NCI-H345 treated with DMSO at 0.1 percent for 48 hours (cell line): ENCODE measurements around the gene PLEKHM1.
"Not testable (repeated sequence)": the region's sequence is repeated elsewhere in the genome, so short reads cannot be mapped to it uniquely, and the experiment has no call there.

ENCODE experiments used
- DNase-seq: peaks from one replicate; lab custom pipeline; 2025; ENCODE audit not compliant: unreplicated experiment; lab: John Stamatoyannopoulos, UW

The PLEKHM1 gene

DNA sequence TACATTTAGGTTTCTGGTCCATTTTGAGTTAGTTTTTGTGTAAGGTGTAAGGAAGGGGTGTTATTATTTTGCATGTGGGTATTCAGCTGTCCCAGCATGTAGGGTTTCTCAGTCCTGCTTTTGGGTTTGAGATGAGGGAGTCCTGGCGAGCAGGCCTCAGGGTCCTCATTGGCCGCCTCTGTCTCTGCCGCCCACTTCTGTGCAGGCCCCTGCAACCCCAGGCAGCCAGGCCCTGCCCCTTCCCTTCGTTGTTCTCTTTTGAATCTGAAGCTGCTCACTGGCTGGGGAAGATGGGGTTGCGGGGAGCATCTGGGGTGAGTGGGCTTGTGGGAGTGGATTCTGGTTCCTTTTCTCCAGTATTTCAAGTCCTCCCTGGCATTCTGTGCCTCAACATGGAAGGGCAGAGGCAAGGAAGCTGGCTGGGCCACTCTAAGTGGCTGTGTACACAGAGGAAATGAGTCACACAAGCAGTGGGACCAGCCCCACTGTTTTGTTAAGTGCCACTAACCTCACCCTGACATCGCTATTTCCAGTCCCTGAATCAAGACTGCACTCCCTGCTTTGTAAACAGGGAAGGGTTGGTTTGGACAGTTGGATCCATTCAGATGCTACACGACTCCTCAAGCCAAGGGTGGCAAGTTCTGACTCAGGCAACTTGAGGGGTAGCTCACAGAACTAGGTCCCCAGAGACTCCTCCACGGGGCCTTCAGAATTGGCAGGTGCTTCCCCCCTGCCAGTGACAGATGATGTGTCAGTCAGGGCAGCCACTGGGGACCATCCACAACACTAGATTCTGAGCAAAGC, 28.8 kb downstream of the PLEKHM1 start:
- DNase-seq = peak; percentile 2

DNA sequence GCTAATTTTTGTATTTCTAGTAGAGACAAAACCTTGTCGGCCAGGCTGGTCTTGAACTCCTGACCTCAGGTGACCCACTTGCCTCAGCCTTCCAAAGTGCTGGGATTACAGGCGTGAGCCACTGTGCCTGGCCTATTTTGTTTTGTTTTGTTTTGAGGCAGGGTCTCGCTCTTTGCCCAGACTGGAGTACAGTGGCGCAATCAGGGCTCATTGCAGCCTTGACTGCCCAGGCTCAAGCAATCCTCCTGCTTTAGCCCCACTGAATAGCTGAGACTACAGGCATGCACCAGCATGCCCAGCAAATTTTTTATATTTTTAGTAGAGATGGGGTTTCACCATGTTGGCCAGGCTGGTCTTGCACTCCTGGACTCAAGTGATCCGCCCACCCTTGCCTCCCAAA, 30.1 kb downstream of the PLEKHM1 start:
- DNase-seq = not testable (repeated sequence)

DNA sequence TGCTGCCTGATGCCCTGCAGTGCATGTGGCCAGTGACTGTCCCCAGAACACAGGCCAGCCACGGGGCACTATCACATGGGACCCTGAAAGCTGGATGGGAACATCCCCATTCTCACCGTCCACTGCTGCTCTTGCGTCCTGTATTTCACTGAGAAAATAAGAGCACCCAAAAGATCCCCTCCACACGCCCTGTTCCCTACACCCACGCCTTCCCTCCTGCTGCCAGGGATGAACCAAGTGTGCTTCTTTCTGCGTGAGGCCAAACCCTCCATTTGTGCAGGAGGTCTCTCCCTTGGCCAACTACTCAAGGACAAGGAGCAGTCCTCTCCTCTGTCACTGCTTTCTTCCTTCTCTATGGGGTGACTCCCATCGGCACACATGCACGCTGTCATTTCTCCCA, 36.2 kb downstream of the PLEKHM1 start:
- not testable (repeated sequence) for DNase-seq

- not testable (repeated sequence) for DNase-seq
Measured at GRCh38 chr17:45453731-45454130, 36.8 kb downstream of the PLEKHM1 start.

GRCh38 chr17:45453225-45453534, 37.3 kb downstream of the PLEKHM1 start:
- not testable (repeated sequence) for DNase-seq

GRCh38 chr17:45452329-45453224, 37.9 kb downstream of the PLEKHM1 start:
- not testable (repeated sequence) for DNase-seq

GRCh38 chr17:45451660-45452059, 38.9 kb downstream of the PLEKHM1 start:
- not testable (repeated sequence) for DNase-seq

GRCh38 chr17:45451131-45451530, 39.4 kb downstream of the PLEKHM1 start:
- DNase-seq = no peak

DNA sequence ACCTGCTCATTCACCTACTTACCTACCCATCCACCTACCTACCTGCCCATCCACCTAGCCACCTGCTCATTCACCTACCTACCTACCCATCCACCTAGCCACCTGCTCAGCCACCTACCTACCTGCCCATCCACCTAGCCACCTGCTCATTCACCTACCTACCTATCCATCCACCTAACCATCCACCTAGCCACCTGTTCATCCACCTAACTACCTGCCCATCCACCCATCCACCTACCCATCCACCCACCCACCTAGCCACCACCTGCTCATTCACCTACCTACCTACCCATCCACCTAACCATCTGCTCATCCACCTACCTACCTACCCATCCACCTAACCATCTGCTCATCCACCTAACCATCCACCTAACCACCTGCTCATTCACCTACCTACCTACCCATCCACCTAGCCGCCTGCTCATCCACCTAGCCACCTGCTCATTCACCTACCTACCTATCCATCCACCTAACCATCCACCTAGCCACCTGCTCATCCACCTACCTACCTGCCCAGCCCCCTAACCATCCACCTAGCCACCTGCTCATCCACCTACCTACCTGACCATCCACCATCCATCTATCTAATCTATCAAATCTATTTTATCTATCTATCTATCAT, 40.7 kb downstream of the PLEKHM1 start:
- DNase-seq = not testable (repeated sequence)

- DNase-seq = not testable (repeated sequence)
Measured at GRCh38 chr17:45449260-45449659, 41.3 kb downstream of the PLEKHM1 start.

DNA sequence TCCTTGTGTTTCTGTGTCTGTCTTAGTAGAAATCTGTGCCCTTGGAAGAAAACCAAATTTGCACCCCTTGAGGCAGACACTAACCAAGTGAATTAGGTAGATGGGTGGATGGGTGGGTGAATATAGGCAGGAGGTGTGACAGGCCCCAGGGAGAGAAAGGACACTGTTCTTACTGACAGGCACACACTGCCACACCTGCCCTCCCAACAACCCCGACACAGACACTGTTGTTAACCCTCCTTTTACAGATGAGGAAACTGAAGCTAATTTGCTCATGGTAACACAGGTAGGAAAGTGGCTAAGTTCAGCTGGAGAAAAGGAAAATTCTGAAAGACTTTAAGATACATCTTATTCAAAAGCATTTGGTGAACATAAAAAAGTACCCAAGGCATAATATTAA, 42.0 kb downstream of the PLEKHM1 start:
- not testable (repeated sequence) for DNase-seq

- not testable (repeated sequence) for DNase-seq
Measured at GRCh38 chr17:45448066-45448465, 42.5 kb downstream of the PLEKHM1 start.

DNA sequence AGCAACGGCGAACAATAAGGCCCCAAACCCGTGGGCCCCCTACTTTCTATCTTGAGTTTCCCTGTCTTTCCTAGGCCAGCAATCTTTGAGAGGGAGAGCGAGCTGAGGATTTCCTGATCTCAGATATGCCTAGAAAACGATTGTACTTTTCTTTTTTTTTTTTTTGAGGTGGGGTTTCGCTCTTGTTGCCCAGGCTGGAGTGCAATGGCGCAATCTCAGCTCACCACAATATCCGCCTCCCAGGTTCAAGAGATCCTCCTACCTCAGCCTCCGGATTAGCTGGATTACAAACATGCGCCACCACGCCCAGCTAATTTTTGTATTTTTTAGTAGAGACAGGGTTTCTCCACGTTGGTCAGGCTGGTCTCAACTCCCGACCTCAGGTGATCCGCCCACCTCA, 42.9 kb downstream of the PLEKHM1 start:
- DNase-seq = not testable (repeated sequence)

DNA sequence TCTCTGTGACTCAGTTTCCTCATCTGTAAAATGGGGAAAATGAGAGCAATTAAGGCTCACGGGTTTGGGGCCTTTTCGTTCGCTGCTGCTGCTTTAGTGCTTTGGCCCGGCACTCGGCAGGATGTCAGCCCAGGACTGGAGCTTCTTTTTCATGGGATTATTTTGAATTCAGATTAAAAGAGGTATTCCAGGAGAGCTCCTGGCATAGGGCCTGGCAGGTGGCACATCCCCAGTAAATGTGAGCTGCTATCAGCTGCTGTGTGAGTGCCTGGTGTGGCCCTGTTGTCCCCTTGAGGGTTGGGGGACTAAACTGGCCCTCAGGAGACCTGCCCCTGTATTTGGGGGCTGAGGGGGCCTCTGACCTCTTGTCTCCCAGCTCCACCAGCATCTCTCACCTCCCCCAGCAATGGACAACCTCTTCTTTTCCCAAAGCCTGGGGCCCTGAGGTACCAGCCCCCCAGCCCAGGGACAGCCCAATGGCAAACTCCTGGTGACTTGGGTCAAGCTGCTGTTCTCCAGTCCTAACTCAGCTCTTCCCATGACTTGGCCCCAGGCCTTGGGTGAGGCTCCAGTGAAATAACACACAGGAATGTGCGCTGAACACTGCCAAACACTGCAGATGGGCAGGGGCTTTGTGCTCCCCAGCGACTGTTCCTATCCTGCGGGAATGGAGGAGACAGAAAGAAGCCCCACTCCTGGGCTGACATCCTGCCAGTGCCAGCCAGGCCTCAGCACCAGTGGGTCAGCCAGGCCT, 43.5 kb downstream of the PLEKHM1 start:
- not testable (repeated sequence) for DNase-seq

GRCh38 chr17:45445901-45446743, 44.4 kb downstream of the PLEKHM1 start:
- DNase-seq = not testable (repeated sequence)

GRCh38 chr17:45444856-45445820, 45.4 kb downstream of the PLEKHM1 start:
- DNase-seq = not testable (repeated sequence)

DNA sequence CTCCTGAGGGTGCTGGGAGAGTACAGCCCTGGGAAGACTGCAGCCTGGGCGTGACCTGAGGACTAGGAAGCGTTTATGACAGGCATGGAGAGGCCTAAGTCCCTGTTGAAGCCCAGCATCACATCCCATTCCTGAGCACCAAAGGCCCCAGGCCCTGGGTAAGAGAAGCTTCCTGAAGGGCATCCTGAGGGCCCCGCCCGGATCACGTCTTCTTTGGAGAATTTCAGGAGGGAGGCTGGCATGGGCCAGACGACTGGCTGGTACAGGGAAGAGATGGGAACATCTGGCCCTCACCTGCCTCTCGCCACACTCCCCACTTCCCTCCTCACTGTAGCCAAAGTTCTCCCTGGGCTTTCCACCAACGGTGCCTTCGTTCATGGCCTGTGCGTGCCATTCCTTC, 46.2 kb downstream of the PLEKHM1 start:
- not testable (repeated sequence) for DNase-seq

DNA sequence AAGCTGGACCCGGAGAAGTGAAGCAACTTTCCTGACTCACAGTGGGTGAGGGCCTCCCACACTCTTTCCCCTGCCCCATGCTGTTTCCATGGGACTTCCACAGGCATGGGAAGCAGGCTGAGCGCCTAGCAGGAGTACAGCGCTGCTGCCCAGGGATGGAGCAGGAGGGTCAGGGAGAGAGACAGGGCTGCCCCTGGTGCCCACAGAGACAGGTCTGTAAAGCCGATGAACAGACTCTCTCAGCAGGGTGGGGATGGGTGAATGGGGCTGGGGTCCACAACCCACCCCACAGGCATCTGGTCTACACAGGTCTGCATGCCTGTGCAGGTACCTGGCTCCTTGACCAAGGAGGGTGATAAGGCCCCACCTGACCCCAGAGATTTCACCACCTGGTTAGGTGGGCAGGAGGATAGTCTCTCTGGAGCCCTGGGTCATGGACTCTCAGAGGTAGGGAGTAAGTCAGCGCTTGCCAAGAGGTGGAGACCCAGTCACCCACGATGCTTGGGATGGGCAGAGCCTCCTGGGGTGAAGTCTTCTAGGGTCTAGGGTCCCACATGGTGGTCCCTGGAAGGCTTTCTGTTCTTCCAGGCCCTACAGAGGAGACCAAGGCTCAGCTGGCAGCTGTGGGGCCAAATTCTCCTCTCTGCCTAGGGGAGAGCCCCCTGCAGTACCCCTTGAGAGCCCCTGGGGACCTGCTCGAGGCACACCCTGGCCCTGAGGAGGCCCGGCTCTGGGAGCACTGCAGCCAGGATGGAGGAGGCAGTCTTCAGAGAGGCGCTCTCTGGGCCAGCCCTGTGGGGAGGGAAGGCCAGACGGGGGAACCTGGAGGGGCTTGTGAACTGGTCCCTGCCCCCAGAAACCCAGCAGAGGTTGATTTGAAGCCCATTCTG, 46.9 kb downstream of the PLEKHM1 start:
- not testable (repeated sequence) for DNase-seq
